ENCODE data around the gene CYSTM1.

CYSTM1 gene

DNA sequence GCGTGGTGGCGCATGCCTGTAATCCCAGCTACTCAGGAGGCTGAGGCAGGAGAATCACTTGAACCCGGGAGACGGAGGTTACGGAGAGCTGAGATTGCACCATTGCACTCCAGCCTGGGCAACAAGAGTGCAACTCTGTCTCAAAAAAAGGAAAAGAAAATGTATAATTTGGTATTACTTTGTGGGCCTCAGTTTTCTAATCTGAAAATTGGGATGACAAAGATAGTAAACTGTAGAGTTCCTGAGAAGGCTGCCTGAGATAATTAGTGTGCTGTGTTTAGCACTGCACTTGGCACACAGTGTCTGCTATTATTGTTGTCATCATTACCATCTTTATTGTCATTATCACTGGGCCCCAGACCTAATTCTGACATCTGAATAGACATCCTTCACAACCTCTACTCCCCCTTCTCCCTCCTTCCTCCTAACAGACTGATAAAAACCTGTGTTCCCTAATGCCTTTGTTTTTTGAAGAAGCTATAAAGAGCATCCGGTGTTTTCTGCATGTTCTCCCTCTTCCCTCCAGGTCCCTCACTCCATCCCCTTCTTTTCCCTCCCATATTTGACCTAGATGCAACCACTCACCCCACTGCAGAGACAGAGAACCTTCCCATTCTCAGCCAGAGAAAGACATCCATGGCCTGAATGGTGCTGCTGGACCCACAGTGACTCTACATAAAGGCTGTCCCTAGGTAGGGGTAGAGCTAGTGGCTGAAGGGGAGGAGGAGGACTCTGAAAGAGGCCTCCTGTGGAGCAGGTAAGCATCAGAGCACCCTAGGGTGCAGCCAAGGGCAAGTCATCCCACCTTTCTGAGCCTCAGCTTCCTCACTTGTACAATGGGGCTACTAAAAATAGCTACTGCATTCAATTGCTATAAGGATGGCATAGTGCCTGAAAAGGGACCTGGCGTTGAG is 15.7 kb upstream of the CYSTM1 start:
- Histone ChIP-seq H3K9me3 (ENCODE audit: control insufficient read depth in 2 of 2, low read length in 2 of 2) (no peaks in the 10 kb centered on the region), H3K9ac (ENCODE audit: low read depth in 1 of 2, low read length in 2 of 2) (no peak overlapping the region), H3K36me3 (ENCODE audit: control insufficient read depth in 2 of 2, insufficient read depth in 2 of 2, low read length in 2 of 2) (no peaks in the 10 kb centered on the region), H3K27me3 (ENCODE audit: control insufficient read depth in 2 of 2, insufficient read depth in 2 of 2, low read length in 2 of 2) (no peaks in the 10 kb centered on the region), H3K4me3 (ENCODE audit: low read length in 2 of 2) (no peak overlapping the region), H3K27ac (ENCODE audit: low read depth in 2 of 2, low read length in 2 of 2) (no peak overlapping the region), H3K4me1 (ENCODE audit: control insufficient read depth in 2 of 2, insufficient read depth in 2 of 2, low read length in 2 of 2) (peaks cover 9 to 13% of the 10 kb centered on the region in 2 donors)

DNA sequence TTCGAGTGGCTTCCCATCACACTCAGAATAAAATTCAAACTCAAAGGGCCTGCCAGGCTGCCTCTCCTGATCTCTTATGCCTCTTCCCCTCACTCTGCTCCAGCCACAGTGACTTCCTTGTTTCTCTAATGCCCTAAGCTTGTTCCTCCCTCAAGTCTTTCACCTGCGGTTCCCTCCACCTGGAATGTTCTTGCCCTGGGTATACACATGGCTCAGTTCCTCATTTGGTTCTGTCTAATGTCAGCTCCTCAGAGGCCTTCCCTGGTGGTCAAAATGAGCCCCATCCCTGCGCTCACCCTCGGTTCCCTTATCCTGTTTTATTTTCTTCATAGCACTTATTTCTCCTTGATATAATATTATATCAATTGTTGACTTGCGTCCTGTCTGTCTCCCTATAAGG is 12.7 kb upstream of the CYSTM1 start:
- no peak overlapping the region for H3K4me3 ChIP-seq (ENCODE audit: low read length in 2 of 2)
- H3K4me1 ChIP-seq (ENCODE audit: control insufficient read depth in 2 of 2, insufficient read depth in 2 of 2, low read length in 2 of 2) = peaks cover 7 to 28% of the 10 kb centered on the region in 2 donors
- H3K27ac ChIP-seq (ENCODE audit: low read depth in 2 of 2, low read length in 2 of 2) = no peak overlapping the region
- H3K9ac ChIP-seq (ENCODE audit: low read depth in 1 of 2, low read length in 2 of 2) = no peak overlapping the region
- H3K9me3 ChIP-seq (ENCODE audit: control insufficient read depth in 2 of 2, low read length in 2 of 2) = no peaks in the 10 kb centered on the region
- no peaks in the 10 kb centered on the region for H3K27me3 ChIP-seq (ENCODE audit: control insufficient read depth in 2 of 2, insufficient read depth in 2 of 2, low read length in 2 of 2)
- no peaks in the 10 kb centered on the region for H3K36me3 ChIP-seq (ENCODE audit: control insufficient read depth in 2 of 2, insufficient read depth in 2 of 2, low read length in 2 of 2)

DNA sequence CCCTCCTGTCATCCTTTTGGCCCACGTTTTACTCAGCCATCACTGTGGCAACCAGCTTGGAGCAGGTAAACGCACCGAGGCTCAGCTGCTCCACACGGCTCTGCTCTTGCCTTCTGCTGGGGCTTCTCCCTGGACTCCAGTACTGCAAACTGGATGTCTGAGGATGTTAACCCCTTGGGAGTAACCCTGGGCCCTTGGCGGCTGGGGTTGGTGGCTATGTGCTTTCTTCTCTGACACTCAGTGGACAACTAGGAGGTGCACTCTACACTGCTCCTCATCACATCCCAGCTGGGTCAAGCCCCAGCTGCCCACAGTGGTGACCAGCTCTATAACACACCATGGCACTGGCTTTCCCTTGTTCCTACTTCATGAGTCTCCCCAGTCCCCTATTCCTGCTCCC is 12.2 kb upstream of the CYSTM1 start:
- no peaks in the 10 kb centered on the region for H3K9me3 ChIP-seq (ENCODE audit: control insufficient read depth in 2 of 2, low read length in 2 of 2)
- H3K9ac ChIP-seq (ENCODE audit: low read depth in 1 of 2, low read length in 2 of 2) = no peak overlapping the region
- H3K36me3 ChIP-seq (ENCODE audit: control insufficient read depth in 2 of 2, insufficient read depth in 2 of 2, low read length in 2 of 2) = no peaks in the 10 kb centered on the region
- peaks cover 4 to 28% of the 10 kb centered on the region in 2 donors for H3K4me1 ChIP-seq (ENCODE audit: control insufficient read depth in 2 of 2, insufficient read depth in 2 of 2, low read length in 2 of 2)
- no peaks in the 10 kb centered on the region for H3K27me3 ChIP-seq (ENCODE audit: control insufficient read depth in 2 of 2, insufficient read depth in 2 of 2, low read length in 2 of 2)
- H3K4me3 ChIP-seq (ENCODE audit: low read length in 2 of 2) = no peak overlapping the region
- H3K27ac ChIP-seq (ENCODE audit: low read depth in 2 of 2, low read length in 2 of 2) = no peak overlapping the region

DNA sequence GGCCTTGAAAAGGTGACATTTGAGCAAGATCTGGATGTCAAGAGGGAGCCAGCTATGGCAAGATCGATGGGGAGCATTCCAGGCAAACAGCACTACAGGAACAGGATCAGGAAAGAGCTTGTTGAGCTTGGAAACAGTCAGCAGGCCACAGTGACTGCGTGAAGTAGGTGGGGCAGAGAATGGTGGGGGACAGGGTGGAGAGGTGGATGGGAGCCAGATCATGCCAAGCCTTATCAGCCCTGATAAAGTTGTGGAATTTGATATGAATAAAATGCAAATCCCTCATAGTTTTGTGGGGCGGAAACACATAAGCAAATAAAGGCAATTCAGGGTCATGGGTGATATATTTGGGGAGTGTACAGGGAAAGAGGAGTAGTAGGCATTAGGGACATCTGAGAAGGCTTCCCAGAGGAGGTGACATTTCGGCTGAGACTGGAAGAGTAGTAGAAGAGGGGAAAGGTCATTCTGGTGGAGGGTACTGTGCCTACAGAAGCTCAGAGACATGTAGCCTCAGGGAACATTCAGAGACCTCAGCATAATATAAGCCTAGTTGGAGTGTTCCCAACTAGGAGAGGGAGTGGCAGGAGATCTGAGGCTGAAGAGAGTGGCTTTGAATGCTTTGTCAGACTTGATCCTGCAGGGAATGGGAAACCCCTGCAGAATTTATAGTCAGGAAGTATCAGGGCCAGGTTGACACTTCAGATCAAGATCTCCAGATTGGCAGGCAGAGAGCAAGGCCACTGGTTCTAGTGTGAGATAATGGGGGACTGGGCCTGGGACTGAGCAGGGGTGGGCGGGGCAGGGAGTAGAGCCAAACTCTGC is 9.7 kb upstream of the CYSTM1 start:
- peak overlapping the region; percentile 81 to 85 for H3K27ac ChIP-seq (ENCODE audit: low read depth in 2 of 2, low read length in 2 of 2)

GRCh38 chr5:140165923-140166270 is 9.1 kb upstream of the CYSTM1 start:
- Histone ChIP-seq H3K9ac (ENCODE audit: low read depth in 1 of 2, low read length in 2 of 2) (peak overlapping the region in 1 of 2 donors; percentile 0), H3K27ac (ENCODE audit: low read depth in 2 of 2, low read length in 2 of 2) (peak overlapping the region; percentile 81 to 85), H3K9me3 (ENCODE audit: control insufficient read depth in 2 of 2, low read length in 2 of 2) (no peaks in the 10 kb centered on the region), H3K36me3 (ENCODE audit: control insufficient read depth in 2 of 2, insufficient read depth in 2 of 2, low read length in 2 of 2) (no peaks in the 10 kb centered on the region), H3K4me3 (ENCODE audit: low read length in 2 of 2) (no peak overlapping the region), H3K27me3 (ENCODE audit: control insufficient read depth in 2 of 2, insufficient read depth in 2 of 2, low read length in 2 of 2) (no peaks in the 10 kb centered on the region), H3K4me1 (ENCODE audit: control insufficient read depth in 2 of 2, insufficient read depth in 2 of 2, low read length in 2 of 2) (peaks cover 7 to 28% of the 10 kb centered on the region in 2 donors)

More for the DNA sequence above, 9.7 kb upstream of the CYSTM1 start:
- no peaks in the 10 kb centered on the region for H3K9me3 ChIP-seq (ENCODE audit: control insufficient read depth in 2 of 2, low read length in 2 of 2)
- no peaks in the 10 kb centered on the region for H3K36me3 ChIP-seq (ENCODE audit: control insufficient read depth in 2 of 2, insufficient read depth in 2 of 2, low read length in 2 of 2)
- H3K9ac ChIP-seq (ENCODE audit: low read depth in 1 of 2, low read length in 2 of 2) = peak overlapping the region in 1 of 2 donors; percentile 48
- H3K4me1 ChIP-seq (ENCODE audit: control insufficient read depth in 2 of 2, insufficient read depth in 2 of 2, low read length in 2 of 2) = peaks cover 7 to 28% of the 10 kb centered on the region in 2 donors
- H3K27me3 ChIP-seq (ENCODE audit: control insufficient read depth in 2 of 2, insufficient read depth in 2 of 2, low read length in 2 of 2) = no peaks in the 10 kb centered on the region
- peak overlapping the region in 1 of 2 donors; percentile 22 for H3K4me3 ChIP-seq (ENCODE audit: low read length in 2 of 2)

DNA sequence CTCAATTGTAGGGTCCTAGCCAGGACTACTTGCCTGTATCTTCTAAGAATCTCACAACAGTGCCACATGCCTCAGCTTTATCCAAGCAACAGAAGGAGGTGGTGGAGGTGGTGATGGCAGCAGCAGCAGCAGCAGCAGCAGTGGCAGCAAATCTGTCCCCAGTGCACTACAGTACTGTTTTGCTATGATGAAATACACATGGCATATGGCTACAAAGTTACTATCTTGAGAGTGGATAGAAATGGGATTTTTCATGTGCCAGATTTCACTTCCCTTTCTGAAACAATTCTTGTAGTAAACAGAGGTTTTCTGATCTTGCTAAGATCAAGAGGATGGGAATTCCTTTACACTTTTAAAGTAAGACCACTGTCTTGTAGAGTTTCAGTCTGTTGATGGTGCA is 8.1 kb upstream of the CYSTM1 start:
- no peaks in the 10 kb centered on the region for H3K27me3 ChIP-seq (ENCODE audit: control insufficient read depth in 2 of 2, insufficient read depth in 2 of 2, low read length in 2 of 2)
- no peak overlapping the region for H3K4me3 ChIP-seq (ENCODE audit: low read length in 2 of 2)
- peaks cover 7 to 25% of the 10 kb centered on the region in 2 donors for H3K4me1 ChIP-seq (ENCODE audit: control insufficient read depth in 2 of 2, insufficient read depth in 2 of 2, low read length in 2 of 2)
- no peaks in the 10 kb centered on the region for H3K36me3 ChIP-seq (ENCODE audit: control insufficient read depth in 2 of 2, insufficient read depth in 2 of 2, low read length in 2 of 2)
- no peak overlapping the region for H3K9ac ChIP-seq (ENCODE audit: low read depth in 1 of 2, low read length in 2 of 2)
- no peak overlapping the region for H3K27ac ChIP-seq (ENCODE audit: low read depth in 2 of 2, low read length in 2 of 2)
- H3K9me3 ChIP-seq (ENCODE audit: control insufficient read depth in 2 of 2, low read length in 2 of 2) = no peaks in the 10 kb centered on the region

GRCh38 chr5:140168371-140168770 is 6.6 kb upstream of the CYSTM1 start:
- H3K4me3 ChIP-seq (ENCODE audit: low read length in 2 of 2) = no peak overlapping the region
- peaks cover 7 to 25% of the 10 kb centered on the region in 2 donors for H3K4me1 ChIP-seq (ENCODE audit: control insufficient read depth in 2 of 2, insufficient read depth in 2 of 2, low read length in 2 of 2)
- no peaks in the 10 kb centered on the region for H3K9me3 ChIP-seq (ENCODE audit: control insufficient read depth in 2 of 2, low read length in 2 of 2)
- no peaks in the 10 kb centered on the region for H3K36me3 ChIP-seq (ENCODE audit: control insufficient read depth in 2 of 2, insufficient read depth in 2 of 2, low read length in 2 of 2)
- no peak overlapping the region for H3K27ac ChIP-seq (ENCODE audit: low read depth in 2 of 2, low read length in 2 of 2)
- H3K27me3 ChIP-seq (ENCODE audit: control insufficient read depth in 2 of 2, insufficient read depth in 2 of 2, low read length in 2 of 2) = no peaks in the 10 kb centered on the region
- no peak overlapping the region for H3K9ac ChIP-seq (ENCODE audit: low read depth in 1 of 2, low read length in 2 of 2)

GRCh38 chr5:140169410-140169809 is 5.6 kb upstream of the CYSTM1 start:
- no peak overlapping the region for H3K9ac ChIP-seq (ENCODE audit: low read depth in 1 of 2, low read length in 2 of 2)
- no peaks in the 10 kb centered on the region for H3K36me3 ChIP-seq (ENCODE audit: control insufficient read depth in 2 of 2, insufficient read depth in 2 of 2, low read length in 2 of 2)
- H3K4me3 ChIP-seq (ENCODE audit: low read length in 2 of 2) = no peak overlapping the region
- H3K27ac ChIP-seq (ENCODE audit: low read depth in 2 of 2, low read length in 2 of 2) = no peak overlapping the region
- peaks cover 8 to 24% of the 10 kb centered on the region in 2 donors for H3K4me1 ChIP-seq (ENCODE audit: control insufficient read depth in 2 of 2, insufficient read depth in 2 of 2, low read length in 2 of 2)
- no peaks in the 10 kb centered on the region for H3K27me3 ChIP-seq (ENCODE audit: control insufficient read depth in 2 of 2, insufficient read depth in 2 of 2, low read length in 2 of 2)
- no peaks in the 10 kb centered on the region for H3K9me3 ChIP-seq (ENCODE audit: control insufficient read depth in 2 of 2, low read length in 2 of 2)

DNA sequence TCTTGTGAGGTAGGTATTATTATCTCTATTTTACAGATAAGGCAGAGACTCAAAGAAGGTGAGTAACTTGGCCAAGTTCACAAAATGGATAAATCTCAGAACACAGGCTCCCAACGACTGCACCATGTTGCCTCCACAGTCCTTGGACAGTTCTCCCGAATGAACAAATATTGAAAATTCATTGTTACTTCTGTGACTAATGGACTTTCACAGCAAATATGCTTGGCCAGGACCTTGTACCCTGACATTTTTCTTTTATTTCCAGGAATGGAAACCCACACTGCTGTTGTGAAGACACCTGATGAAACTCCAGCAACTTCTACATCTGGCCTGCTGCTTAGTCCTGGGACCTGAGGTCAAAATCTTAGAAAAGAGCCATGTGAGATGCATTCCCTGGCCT is 2.5 kb upstream of the CYSTM1 start:
- no peak overlapping the region for H3K4me3 ChIP-seq (ENCODE audit: low read length in 2 of 2)
- H3K36me3 ChIP-seq (ENCODE audit: control insufficient read depth in 2 of 2, insufficient read depth in 2 of 2, low read length in 2 of 2) = no peaks in the 10 kb centered on the region
- H3K27me3 ChIP-seq (ENCODE audit: control insufficient read depth in 2 of 2, insufficient read depth in 2 of 2, low read length in 2 of 2) = no peaks in the 10 kb centered on the region
- no peaks in the 10 kb centered on the region for H3K9me3 ChIP-seq (ENCODE audit: control insufficient read depth in 2 of 2, low read length in 2 of 2)
- H3K27ac ChIP-seq (ENCODE audit: low read depth in 2 of 2, low read length in 2 of 2) = no peak overlapping the region
- peaks cover 13 to 16% of the 10 kb centered on the region in 2 donors for H3K4me1 ChIP-seq (ENCODE audit: control insufficient read depth in 2 of 2, insufficient read depth in 2 of 2, low read length in 2 of 2)
- no peak overlapping the region for H3K9ac ChIP-seq (ENCODE audit: low read depth in 1 of 2, low read length in 2 of 2)

GRCh38 chr5:140174014-140174413 is 974 bp upstream of the CYSTM1 start:
- H3K4me3 ChIP-seq (ENCODE audit: low read length in 2 of 2) = no peak overlapping the region
- no peaks in the 10 kb centered on the region for H3K27me3 ChIP-seq (ENCODE audit: control insufficient read depth in 2 of 2, insufficient read depth in 2 of 2, low read length in 2 of 2)
- H3K9ac ChIP-seq (ENCODE audit: low read depth in 1 of 2, low read length in 2 of 2) = no peak overlapping the region
- no peaks in the 10 kb centered on the region for H3K9me3 ChIP-seq (ENCODE audit: control insufficient read depth in 2 of 2, low read length in 2 of 2)
- H3K36me3 ChIP-seq (ENCODE audit: control insufficient read depth in 2 of 2, insufficient read depth in 2 of 2, low read length in 2 of 2) = no peaks in the 10 kb centered on the region
- no peak overlapping the region for H3K27ac ChIP-seq (ENCODE audit: low read depth in 2 of 2, low read length in 2 of 2)
- H3K4me1 ChIP-seq (ENCODE audit: control insufficient read depth in 2 of 2, insufficient read depth in 2 of 2, low read length in 2 of 2) = peaks cover 17 to 19% of the 10 kb centered on the region in 2 donors

Measured in mucosa of rectum (tissue), 2 donors.